PC-3 (cell line): ENCODE data around the gene RBFOX2. TPM values are rescaled to one million over a fixed set of nuclear protein-coding genes. Genes with fewer than 3 reads are reported as not detected.

ENCODE experiments used
- ATAC-seq: fragments of 200-7000 bp; cut with Tn5 transposase; 2 replicates; pipeline ENCODE4 v1.9.1; 2020; ENCODE audit warnings: mild to moderate bottlenecking, moderate library complexity
- BruUV-seq: library from RNA; stranded (reverse); fragments of 400-500 nt; replicated peaks from 2 replicates; lab custom pipeline; 2021; lab: Mats Ljungman, UMichigan
- CTCF ChIA-PET: fragments of 300-600 bp; sonication (Branson Sonifier 250); formaldehyde crosslinking; loops from one replicate; lab custom pipeline; 2022; ENCODE audit warnings: antibody characterized with exemption; lab: Charles Lee
- POLR2A ChIA-PET: fragments of 300-600 bp; sonication (Branson Sonifier 250); formaldehyde crosslinking; loops from one replicate; lab custom pipeline; 2022; ENCODE audit warnings: antibody characterized with exemption; ENCODE audit not compliant: unreplicated experiment; lab: Charles Lee
- DNase-seq: peaks from one replicate; pipeline ENCODE4 v3.0.0-alpha.2; 2015
- H2AFZ ChIP-seq: fragments of 300-600 bp; sonication (generic); 2 replicates; pipeline ENCODE4 v1.6.0; 2016; ENCODE audit warnings: antibody characterized with exemption, low read length
- H3F3A ChIP-seq: fragments of 300-600 bp; sonication (generic); one replicate; pipeline ENCODE4 v1.6.0; 2017; ENCODE audit warnings: antibody characterized with exemption, low read length, control low read depth, mild to moderate bottlenecking; ENCODE audit not compliant: unreplicated experiment
- H3K27ac ChIP-seq: fragments of 300-600 bp; sonication (generic); 2 replicates; pipeline ENCODE4 v1.5.1; 2016; ENCODE audit warnings: mild to moderate bottlenecking, low read length
- H3K27me3 ChIP-seq: fragments of 300-600 bp; sonication (generic); 2 replicates; pipeline ENCODE4 v1.6.1; 2016; ENCODE audit warnings: low read length, mixed read lengths
- H3K36me3 ChIP-seq: fragments of 300-600 bp; sonication (generic); 2 replicates; pipeline ENCODE4 v1.6.1; 2016; ENCODE audit warnings: low read depth, mixed run types, low read length, mixed read lengths
- H3K4me1 ChIP-seq: fragments of 300-600 bp; sonication (generic); 2 replicates; pipeline ENCODE4 v1.5.1; 2016; ENCODE audit warnings: low read length; ENCODE audit not compliant: insufficient read depth
- H3K4me2 ChIP-seq: fragments of 300-600 bp; sonication (generic); 2 replicates; pipeline ENCODE4 v1.6.0; 2016; ENCODE audit warnings: low read length
- H3K4me3 ChIP-seq: fragments of 300-600 bp; sonication (generic); 2 replicates; pipeline ENCODE4 v1.5.1; 2016; ENCODE audit warnings: mild to moderate bottlenecking, low read length, mixed read lengths
- H3K79me2 ChIP-seq: fragments of 300-600 bp; sonication (generic); 2 replicates; pipeline ENCODE4 v1.6.1; 2017; ENCODE audit warnings: low read length, mixed read lengths
- H3K9ac ChIP-seq: fragments of 300-600 bp; sonication (generic); 2 replicates; pipeline ENCODE4 v1.6.0; 2016; ENCODE audit warnings: mild to moderate bottlenecking, low read length
- H3K9me2 ChIP-seq: fragments of 300-600 bp; sonication (generic); replicated peaks from 2 replicates; pipeline ENCODE4 v1.6.1; 2016; ENCODE audit warnings: mixed run types, low read length, mixed read lengths
- H3K9me3 ChIP-seq: fragments of 300-600 bp; sonication (generic); 2 replicates; pipeline ENCODE4 v1.6.1; 2016; ENCODE audit warnings: low read length, mixed read lengths
- H4K20me1 ChIP-seq: fragments of 300-600 bp; sonication (generic); 2 replicates; pipeline ENCODE4 v1.6.1; 2016; ENCODE audit warnings: low read length, mixed read lengths
- CTCF ChIP-seq: fragments of 300-600 bp; sonication (generic); conservative IDR thresholded peaks from 2 replicates; pipeline ENCODE4 v1.5.1; 2017; ENCODE audit warnings: antibody characterized with exemption, low read depth, mild to moderate bottlenecking, low read length
- EZH2 ChIP-seq: fragments of 300-600 bp; sonication (generic); IDR thresholded peaks from one replicate; pipeline ENCODE4 v1.6.1; 2017; ENCODE audit warnings: antibody characterized with exemption, mild to moderate bottlenecking, low read length; ENCODE audit not compliant: unreplicated experiment
- EZH2phosphoT487 ChIP-seq: fragments of 300-600 bp; sonication (generic); IDR thresholded peaks from 2 replicates; pipeline ENCODE4 v1.6.1; 2018; ENCODE audit warnings: mild to moderate bottlenecking, antibody characterized with exemption, low read length, borderline replicate concordance
- intact Hi-C: fragments of 100-400 bp; cut with micrococcal nuclease; formaldehyde crosslinking; loops from 2 replicates; pipeline ENCODE4 v1.9.0; 2023
- total RNA-seq: library from RNA; depleted of rRNA; stranded (reverse); fragments of >200 nt; gene quantifications from 2 replicates; pipeline ENCODE4 v1.2.3, GENCODE V29; 2014

The RBFOX2 gene
- total RNA-seq, 1 experiment from 2014 or later: 75.1 TPM

GRCh38 chr22:36027935-36028645, 534 bp downstream of the RBFOX2 start:
- BruUV-seq: no TSS peak
- no peak for TF ChIP-seq CTCF
- Histone ChIP-seq H3K9me2 (no peaks in the 10 kb centered on the region), H3K4me1 (0 out of 2 replicates have a peak, but pooled peaks cover 13% of the 10 kb centered on the region), H2AFZ (peak overlapping the region; percentile 48), H3K4me2 (peak overlapping the region; percentile 94), H3K79me2 (peaks cover 51% of the 10 kb centered on the region), H3K27ac (no peak overlapping the region), H3K4me3 (peak overlapping the region; percentile 99), H3K36me3 (peaks cover 3% of the 10 kb centered on the region; the same call in 1 of the 2 replicates), H3F3A (no peaks in the 10 kb centered on the region), H3K9me3 (no peaks in the 10 kb centered on the region), H4K20me1 (peaks cover 16% of the 10 kb centered on the region; the same call in 1 of the 2 replicates), H3K9ac (peak overlapping the region; percentile 85), H3K27me3 (no peaks in the 10 kb centered on the region)
- intact Hi-C loops: loop anchor here (5.0 kb wide), 1 partner anchor 96 kb away; no protein-coding TSS in a partner anchor
- DNase-seq (peak; percentile 52), ATAC-seq (peak; percentile 48)
- ChIA-PET POLR2A (interaction anchor here (0.6 kb wide), 2 partner anchors 81 to 552 kb away, joined by 6 to 11 read pairs; no protein-coding TSS in a partner anchor), CTCF (interaction anchor here (0.7 to 1.2 kb wide), 2 partner anchors 35 to 38 kb away, joined by 10 read pairs; no protein-coding TSS in a partner anchor)

GRCh38 chr22:36027579-36027934, 1.1 kb downstream of the RBFOX2 start:
- peak overlapping the region; percentile 94 for H3K4me2 ChIP-seq
- H2AFZ ChIP-seq: peak overlapping the region; percentile 48
- no peaks in the 10 kb centered on the region for H3K9me2 ChIP-seq
- TSS peak; percentile 42 for BruUV-seq
- TF ChIP-seq EZH2 (no peak), EZH2phosphoT487 (no peak), CTCF (no peak)
- H3K9me3 ChIP-seq: no peaks in the 10 kb centered on the region
- ChIA-PET POLR2A (interaction anchor here (0.6 kb wide), 1 partner anchor 80 kb away, joined by 6 read pairs; no protein-coding TSS in a partner anchor), CTCF (no interaction called here)
- H3K27ac ChIP-seq: no peak overlapping the region
- H3K4me1 ChIP-seq: 0 out of 2 replicates have a peak, but pooled peaks cover 13% of the 10 kb centered on the region
- ATAC-seq: no peak
- H3K4me3 ChIP-seq: peak overlapping the region; percentile 99
- peaks cover 56% of the 10 kb centered on the region for H3K79me2 ChIP-seq
- DNase-seq: peak; percentile 1
- H3K36me3 ChIP-seq: peaks cover 3% of the 10 kb centered on the region; the same call in 1 of the 2 replicates
- no peaks in the 10 kb centered on the region for H3K27me3 ChIP-seq
- intact Hi-C loops: loop anchor here (5.0 kb wide), 1 partner anchor 95 kb away; no protein-coding TSS in a partner anchor
- no peaks in the 10 kb centered on the region for H3F3A ChIP-seq
- H4K20me1 ChIP-seq: peaks cover 16% of the 10 kb centered on the region; the same call in 1 of the 2 replicates
- H3K9ac ChIP-seq: peak overlapping the region; percentile 85
